DLD1 (cell line): Measurements from ENCODE around the gene TLCD5.

Experiments used
- in situ Hi-C: cut with HindIII; loops from 2 replicates; pipeline ENCODE4 v1.10.0; 2017; ENCODE audit warnings: low sequenced_read_pairs

TLCD5 gene

GRCh38 chr11:120324932-120325810 is at the start of gene TLCD5:
TLCD5 (plus strand) TSS chr11:120325299; CDS start chr11:120327442, 2,143 bp downstream.
- in situ Hi-C loops = no loop called here

DNA sequence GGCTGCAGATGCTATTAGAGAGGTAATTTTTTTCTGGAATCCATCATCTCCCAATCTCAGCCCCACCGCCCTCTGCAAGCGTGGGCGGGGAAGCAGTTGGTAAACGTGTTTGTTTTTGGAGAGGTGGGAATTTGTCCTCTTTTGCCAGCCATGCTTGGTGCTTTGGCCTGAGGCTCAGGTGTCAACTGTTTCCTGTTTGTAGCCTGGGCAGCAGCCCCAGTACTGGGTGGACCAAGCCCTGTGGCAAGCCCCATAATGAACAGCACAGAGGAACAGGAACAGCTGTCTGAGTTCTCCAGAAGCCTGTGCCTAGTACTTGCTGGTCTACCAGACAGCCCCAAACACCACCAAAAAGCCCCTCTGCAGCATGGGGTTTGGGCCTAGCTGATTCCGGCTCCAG is 45.6 kb upstream of the TLCD5 start:
- in situ Hi-C loops = no loop called here

DNA sequence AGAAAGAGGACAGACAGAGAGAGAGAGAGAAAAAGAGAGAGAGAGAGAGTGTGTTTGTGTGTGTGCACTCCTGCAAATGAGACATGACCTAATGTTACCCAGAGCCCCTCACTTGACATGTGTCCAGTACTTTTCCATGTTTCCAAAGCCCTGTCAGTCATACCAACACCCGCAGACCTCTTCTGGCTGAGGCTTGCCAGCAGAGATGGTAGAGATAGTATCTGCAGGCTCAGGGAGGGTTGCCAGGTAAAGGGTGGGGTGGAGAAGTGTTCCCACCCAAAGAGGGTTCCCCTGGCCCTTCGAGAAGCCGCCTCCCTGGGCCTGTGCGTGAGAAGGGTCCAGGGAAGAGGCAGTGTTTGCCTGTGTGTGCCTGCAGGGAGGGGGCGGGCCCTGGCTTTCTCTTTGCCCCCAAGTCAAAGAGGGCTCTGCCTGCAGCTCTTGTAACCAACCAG is 44.5 kb upstream of the TLCD5 start:
- in situ Hi-C loops = no loop called here

DNA sequence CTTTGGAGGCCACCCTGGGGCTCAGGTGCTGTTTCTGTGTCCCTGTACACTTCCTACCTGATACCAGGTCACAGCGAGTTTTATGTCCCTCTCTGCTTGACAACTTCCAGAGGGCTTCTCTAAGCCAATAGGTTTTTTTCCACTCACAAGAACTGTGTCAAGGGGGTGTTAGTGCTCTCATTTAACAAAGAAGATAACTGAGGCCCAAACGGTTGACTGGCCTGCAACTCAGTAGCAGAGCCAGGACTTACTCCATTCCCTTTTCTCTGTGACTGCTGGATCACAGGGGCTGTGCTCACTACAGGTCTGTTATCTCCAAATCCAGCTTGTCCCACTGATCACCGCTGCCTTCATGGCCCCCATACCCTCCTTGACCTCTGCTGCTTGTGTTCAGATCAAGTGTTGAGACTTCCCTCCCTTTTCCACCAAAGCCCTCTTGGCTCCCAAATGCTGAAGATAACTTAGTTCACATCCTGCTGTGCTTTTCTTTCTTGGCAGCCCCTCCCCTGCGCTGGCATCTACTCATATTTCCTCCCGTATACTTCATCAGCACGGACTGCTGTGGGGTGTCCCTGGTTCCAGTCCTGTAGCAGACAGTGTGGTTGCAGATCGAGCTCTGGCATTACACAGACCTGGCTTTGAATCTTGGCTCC is 43.8 kb upstream of the TLCD5 start:
- in situ Hi-C loops = no loop called here

DNA sequence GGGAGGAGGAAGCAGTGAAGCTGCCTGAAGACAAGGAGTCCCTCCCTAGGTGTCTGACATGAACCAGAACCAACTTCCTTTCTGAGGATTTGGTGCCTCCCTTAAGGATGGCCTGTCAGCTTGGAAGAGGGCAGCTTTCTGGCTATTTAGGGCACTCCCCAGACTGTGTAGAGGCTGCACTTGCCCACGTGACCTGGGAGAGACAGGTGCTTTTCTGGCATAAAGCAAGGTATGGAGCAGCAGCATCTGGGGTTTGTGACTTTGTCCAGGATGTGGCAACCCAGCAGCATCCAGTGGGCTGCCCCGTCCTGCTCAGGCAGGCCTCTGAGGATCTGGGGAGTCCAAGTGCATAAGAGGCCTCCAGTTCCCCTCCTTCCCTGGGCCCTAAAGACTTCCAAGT is 42.0 kb upstream of the TLCD5 start:
- in situ Hi-C loops = no loop called here

GRCh38 chr11:120284272-120284671 is 40.8 kb upstream of the TLCD5 start:
- in situ Hi-C loops = no loop called here

DNA sequence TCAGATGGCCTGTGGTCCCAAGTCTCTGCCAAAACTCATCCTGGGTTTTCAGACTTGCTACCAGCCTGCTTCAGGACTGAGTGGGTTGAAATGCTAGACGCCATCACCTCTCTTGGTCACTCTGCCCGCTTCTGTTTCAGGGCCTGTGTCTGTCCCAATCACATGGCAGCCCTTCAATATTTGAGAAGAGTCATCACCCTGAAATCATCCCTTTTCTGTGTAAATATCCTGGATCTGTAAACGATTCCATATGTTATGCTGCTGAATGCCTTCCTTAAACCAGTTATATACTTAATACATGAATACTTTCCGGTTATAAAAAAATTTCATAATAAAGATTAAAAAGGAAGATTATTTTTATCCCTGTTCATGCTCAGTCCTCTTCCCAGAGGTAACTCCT is 39.8 kb upstream of the TLCD5 start:
- in situ Hi-C loops = no loop called here

DNA sequence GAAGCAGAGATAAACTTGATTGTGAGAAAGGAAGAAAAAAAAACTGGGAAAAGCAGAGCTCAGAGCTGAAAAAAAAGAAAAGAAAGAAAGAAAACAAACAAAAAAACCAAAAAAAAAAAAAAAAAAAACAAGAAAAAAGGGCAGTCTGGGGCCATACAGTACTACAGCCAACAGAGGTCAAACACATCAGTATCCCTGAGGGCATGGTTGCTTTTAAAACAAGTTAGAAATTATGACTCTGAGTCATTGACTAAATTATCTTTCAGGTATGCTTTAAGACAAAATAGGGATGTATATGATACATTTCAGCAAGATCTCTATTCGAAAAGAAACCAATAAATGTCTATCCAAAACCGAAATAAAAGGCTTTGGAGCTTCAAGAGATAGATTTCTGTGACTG is 37.1 kb upstream of the TLCD5 start:
- in situ Hi-C loops = no loop called here

DNA sequence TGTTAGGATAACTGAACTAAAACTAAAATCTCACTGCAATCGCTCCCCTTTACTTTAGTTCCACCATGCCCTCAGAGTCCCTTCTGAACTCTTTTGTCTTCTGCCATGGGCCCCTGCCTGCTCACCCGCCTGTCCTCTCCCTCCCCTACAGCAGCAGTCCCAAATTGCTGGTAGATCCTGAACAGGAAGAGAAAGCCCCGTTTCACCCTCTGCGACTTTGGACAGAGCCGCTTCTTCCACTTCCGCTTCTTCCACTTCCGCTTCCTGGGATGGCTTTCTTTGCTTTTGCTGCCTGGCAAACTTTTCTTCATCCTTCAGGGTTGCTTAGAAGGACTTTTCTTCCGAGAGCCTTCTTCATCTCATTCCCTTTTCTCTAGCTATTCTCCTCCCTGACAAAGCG is 35.7 kb upstream of the TLCD5 start:
- in situ Hi-C loops = no loop called here

DNA sequence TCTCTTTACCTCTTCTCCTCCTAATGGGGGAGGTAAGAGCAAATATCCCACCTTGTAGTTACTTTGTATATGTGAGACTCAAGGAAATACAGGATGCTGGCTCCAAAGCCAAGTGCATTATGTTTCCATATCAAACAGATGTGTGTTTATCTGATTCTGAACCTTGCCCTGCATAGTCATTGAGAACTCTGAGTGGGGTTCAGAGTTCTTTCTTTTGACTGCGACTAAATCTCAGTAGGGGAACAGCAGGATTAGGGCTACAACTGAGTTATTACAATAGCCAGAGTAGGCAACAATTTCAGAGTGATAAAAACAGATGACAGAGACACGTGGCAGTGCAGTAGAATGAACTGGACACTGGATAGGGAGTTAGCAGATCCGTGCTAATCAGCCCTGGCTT is 34.1 kb upstream of the TLCD5 start:
- in situ Hi-C loops = loop anchor here (5.0 kb wide), 1 partner anchor 64 kb away; no protein-coding TSS in a partner anchor

DNA sequence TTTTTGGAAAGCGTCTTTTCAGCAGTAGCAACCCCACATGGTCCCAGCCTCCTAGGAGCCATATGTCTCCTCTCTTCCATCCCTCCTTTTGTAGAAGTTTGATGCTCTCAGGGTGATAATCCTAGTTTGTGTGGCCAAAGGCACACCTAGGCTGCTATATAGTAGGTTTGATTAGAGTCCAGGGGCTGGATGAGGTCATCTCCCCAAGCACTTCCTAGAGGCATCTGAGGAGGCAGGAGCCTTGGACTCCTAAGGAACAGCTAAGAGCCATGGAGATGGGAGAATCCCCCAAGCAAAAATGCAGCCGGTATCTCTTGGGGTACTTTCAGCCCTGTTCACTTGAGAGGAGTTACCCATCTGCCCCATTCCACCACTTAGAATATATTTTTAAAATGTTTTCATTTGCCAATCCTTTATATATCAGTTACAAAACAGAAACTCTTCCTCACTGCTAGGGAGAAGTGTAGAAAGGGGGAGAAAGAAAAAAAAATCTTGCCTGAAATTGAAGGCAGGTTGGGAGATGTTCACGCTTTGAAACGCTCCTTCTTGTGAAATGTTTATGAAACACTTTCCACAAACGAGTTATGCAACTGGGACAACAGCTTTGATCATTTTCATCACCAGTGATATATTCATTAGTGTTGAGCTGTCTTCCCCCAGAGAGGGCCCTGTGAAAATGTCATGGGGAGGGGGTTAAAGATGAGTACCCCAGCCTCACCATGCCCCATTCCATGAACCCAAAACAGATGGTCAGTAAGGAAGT is 31.9 kb upstream of the TLCD5 start:
- in situ Hi-C loops = loop anchor here (5.0 kb wide), 1 partner anchor 66 kb away; no protein-coding TSS in a partner anchor

DNA sequence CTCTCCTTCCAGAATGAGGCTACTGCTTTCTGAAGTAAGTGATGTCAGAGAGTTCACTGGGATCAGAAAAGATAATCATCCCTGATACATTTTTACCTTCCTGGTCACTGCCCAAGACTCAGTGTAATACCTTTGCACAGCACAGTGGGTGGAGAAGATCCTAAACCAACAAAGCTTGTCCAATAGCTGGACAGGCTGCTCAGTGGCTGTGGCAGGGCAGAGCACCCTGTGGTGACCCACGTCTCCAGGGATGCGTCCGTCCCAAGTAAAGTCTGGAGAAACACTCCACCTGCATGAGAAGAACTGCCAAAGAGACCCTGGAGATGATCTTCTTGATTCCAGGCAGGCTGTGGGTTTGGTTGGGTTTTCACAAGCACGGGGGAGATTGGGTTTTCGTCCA is 31.0 kb upstream of the TLCD5 start:
- in situ Hi-C loops = loop anchor here (5.0 kb wide), 1 partner anchor 67 kb away; no protein-coding TSS in a partner anchor

- in situ Hi-C loops = no loop called here
Measured at GRCh38 chr11:120295099-120295498, 30.0 kb upstream of the TLCD5 start.

- in situ Hi-C loops = no loop called here
Measured at GRCh38 chr11:120296554-120296953, 28.5 kb upstream of the TLCD5 start.

DNA sequence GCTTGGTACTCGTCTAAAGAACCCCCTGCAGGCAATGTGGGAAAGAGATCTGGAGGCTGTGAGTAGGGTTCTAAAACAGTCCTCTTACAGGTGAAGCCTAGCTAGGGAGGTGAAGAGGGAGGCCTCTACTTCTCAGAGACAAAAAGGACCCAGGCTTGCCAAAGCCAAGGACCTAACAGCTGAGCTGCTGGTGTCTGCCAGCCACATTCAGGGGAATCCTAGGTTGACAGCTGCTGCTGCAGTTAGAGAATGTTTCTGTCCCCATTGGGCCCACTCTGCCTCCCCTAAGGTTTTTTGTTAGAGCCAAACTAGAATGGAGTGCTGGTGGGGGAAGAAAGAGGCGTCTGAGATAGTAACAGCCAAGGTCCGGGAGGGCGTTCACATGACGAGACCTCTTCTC is 26.6 kb upstream of the TLCD5 start:
- in situ Hi-C loops = no loop called here

DNA sequence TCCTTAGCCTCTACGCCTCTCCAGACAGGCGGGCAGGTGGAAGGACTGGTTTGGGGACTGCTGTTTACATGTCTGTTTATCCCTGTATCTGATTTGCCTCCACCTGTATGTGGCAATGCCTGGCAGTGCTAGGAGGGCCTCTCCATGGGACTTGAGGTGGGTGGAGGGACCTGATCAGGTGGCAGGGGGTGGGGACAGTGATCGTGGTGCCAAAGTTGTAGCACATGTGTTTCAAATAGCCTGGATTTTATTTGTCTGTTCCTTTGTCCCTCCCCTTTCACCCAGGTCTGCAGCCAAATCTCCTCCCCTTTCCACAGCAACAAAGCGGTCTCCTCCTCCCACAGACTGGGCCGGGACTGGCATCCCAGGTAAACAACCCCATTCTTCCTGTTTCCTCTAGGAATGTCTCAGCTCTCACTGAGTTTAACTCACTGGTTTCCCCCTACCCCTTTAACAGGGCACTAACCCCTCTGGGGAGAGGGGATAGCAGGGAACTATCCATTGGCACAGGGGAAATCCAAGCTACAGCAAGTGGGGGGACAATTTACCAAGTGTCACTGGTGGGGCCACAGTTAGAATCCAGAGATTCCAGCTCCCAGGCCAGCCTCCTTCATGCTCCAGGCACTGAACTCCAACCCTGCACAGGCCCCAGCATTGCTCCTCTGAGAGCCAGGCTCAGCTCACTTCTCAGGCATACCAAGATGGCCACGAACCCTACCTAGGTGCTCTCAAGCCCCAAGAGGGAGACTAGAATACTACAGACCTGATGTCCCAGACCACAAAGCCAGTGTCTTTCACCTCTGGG is 22.9 kb upstream of the TLCD5 start:
- in situ Hi-C loops = no loop called here

- in situ Hi-C loops = no loop called here
Measured at GRCh38 chr11:120303004-120303637, 22.0 kb upstream of the TLCD5 start.

DNA sequence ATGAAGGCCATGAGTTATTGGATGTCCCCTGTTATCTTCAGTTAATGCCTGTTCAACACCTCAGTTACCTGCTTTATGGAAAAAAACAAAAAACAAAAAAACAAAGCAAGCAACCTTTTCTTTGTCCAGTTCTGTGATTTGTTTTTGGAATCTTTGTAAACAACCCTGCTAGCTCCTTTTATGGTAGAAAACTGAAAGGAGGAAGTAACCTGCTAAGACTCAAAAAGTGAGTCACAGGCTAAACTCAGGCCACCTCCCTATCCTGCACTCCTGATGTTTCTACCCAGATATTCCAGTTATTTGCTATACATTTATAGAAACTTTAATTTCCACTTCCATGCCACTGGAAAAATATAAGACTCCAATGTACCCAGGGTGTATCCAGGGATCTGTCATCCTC is 20.6 kb upstream of the TLCD5 start:
- in situ Hi-C loops = no loop called here

GRCh38 chr11:120305286-120305685 is 19.8 kb upstream of the TLCD5 start:
- in situ Hi-C loops = no loop called here
